Right cardiac atrium (tissue), 5 donors: ENCODE data around the gene MAPK8IP1. TPM values are rescaled to one million over a fixed set of nuclear protein-coding genes. Genes with fewer than 3 reads are reported as not detected.

Source experiments
- ATAC-seq, 2 donors: fragments of 200-7000 bp; cut with Tn5 transposase; one replicate each; pipeline versions ENCODE4 v1.8.0 to v1.9.1; 2020; ENCODE audit warnings: moderate library complexity in 2 of 2, mild to moderate bottlenecking in 1 of 2
- DNase-seq, 3 donors: peaks; one replicate each; pipeline ENCODE4 v3.0.0-alpha.2; 2020
- H3K27ac ChIP-seq: one replicate; pipeline ENCODE4 v1.5.1; 2013; ENCODE audit warnings: mild to moderate bottlenecking, low read length, control low read depth, moderate library complexity
- H3K27me3 ChIP-seq: one replicate; pipeline ENCODE4 v1.6.1; 2013; ENCODE audit not compliant: control insufficient read depth, insufficient read depth
- H3K4me1 ChIP-seq: one replicate; pipeline ENCODE4 v1.6.1; 2013; ENCODE audit warnings: low read length; ENCODE audit not compliant: control insufficient read depth, insufficient read depth
- H3K4me3 ChIP-seq: one replicate; pipeline ENCODE4 v1.5.1; 2013; ENCODE audit warnings: low read length, control low read depth
- H3K9me3 ChIP-seq: one replicate; pipeline ENCODE4 v1.6.1; 2013; ENCODE audit warnings: low read length; ENCODE audit not compliant: control insufficient read depth
- WGBS: extraction: QIAGEN DNeasy Blood & Tissue Kit; methylation state at CpG from one replicate; pipeline ENCODE4 v1.1.7; 2013; 5-methylcytosine and 5-hydroxymethylcytosine counted together
- intact Hi-C, 4 donors: fragments of 100-400 bp; cut with DNase I; formaldehyde crosslinking; loops; one replicate each; pipeline versions ENCODE4 v1.11.0 to v1.14.0; 2022 to 2023
- polyA plus RNA-seq: library from polyadenylated mRNA; stranded (reverse); fragments of 200-250 nt; gene quantifications from one replicate; pipeline ENCODE4 v1.2.3, GENCODE V29; 2013
- total RNA-seq, 4 donors: library from RNA; stranded (reverse); fragmentation: NEBNext Ultra II Directional; extraction: Animal tissue kit (Norgen Biotek cat#: 25700); gene quantifications; one replicate each; pipeline ENCODE4 v1.2.1, GENCODE V29; 2021
- donor health status: healthy with polysubstance abuse.
- donor health status: DM: no; HTN: yes; CAD: no.
- donor health status: DM: no; HTN: no; CAD: no.
- donor health status: DM: no; HTN: yes; CAD: no; lungs with severe emphysema.
- donor health status: DM: yes; HTN: yes; CAD: no.

The MAPK8IP1 gene
- total and polyA plus RNA-seq, 5 donors: 5.8 to 7.4 (median 6.3) TPM

- ATAC-seq: no peak
- intact Hi-C loops: no loop called here
- 89% methylated on average over 22 of the region's 22 CpGs for WGBS
Observed at GRCh38 chr11:45913942-45914635, 28.6 kb downstream of the MAPK8IP1 start.

GRCh38 chr11:45915446-45915845 lies 30.0 kb downstream of the MAPK8IP1 start:
- ATAC-seq (no peak), DNase-seq (peak in 2 of 3 donors; percentile 22 to 44)
- intact Hi-C loops: no loop called here
- 80% methylated on average over 13 of the region's 13 CpGs for WGBS
- Histone ChIP-seq H3K4me1 (no peaks in the 10 kb centered on the region), H3K9me3 (no peaks in the 10 kb centered on the region), H3K27me3 (no peaks in the 10 kb centered on the region), H3K4me3 (no peak overlapping the region), H3K27ac (no peak overlapping the region)

More at GRCh38 chr11:45913942-45914635, 28.6 kb downstream of the MAPK8IP1 start:
- H3K4me3 ChIP-seq: no peak overlapping the region
- peak in 1 of 3 donors; percentile 42 for DNase-seq
- H3K27me3 ChIP-seq: no peaks in the 10 kb centered on the region
- H3K27ac ChIP-seq: no peak overlapping the region
- no peaks in the 10 kb centered on the region for H3K4me1 ChIP-seq
- H3K9me3 ChIP-seq: no peaks in the 10 kb centered on the region

- 4% methylated on average over 16 of the region's 16 CpGs for WGBS
- ATAC-seq: no peak
Observed at GRCh38 chr11:45917286-45917622, 31.8 kb downstream of the MAPK8IP1 start.

GRCh38 chr11:45917623-45918330 lies 32.3 kb downstream of the MAPK8IP1 start, which contains the start of gene PEX16:
PEX16 (minus strand) TSS chr11:45917877; CDS start chr11:45917811, 66 bp downstream.
- H3K4me1 ChIP-seq: no peaks in the 10 kb centered on the region
- H3K9me3 ChIP-seq: no peaks in the 10 kb centered on the region
- no peaks in the 10 kb centered on the region for H3K27me3 ChIP-seq
- under 1% methylated on average over 45 of the region's 45 CpGs for WGBS
- peak within 1 kb of the TSS; percentile 95 for H3K4me3 ChIP-seq
- intact Hi-C loops: no loop called here
- peak; percentile 99 for DNase-seq
- peak; percentile 95 to 96 for ATAC-seq
- H3K27ac ChIP-seq: peak within 1 kb of the TSS; percentile 88

More at GRCh38 chr11:45917286-45917622, 31.8 kb downstream of the MAPK8IP1 start:
- no peaks in the 10 kb centered on the region for H3K4me1 ChIP-seq
- peak overlapping the region; percentile 95 for H3K4me3 ChIP-seq
- no peaks in the 10 kb centered on the region for H3K27me3 ChIP-seq
- peak overlapping the region; percentile 88 for H3K27ac ChIP-seq
- DNase-seq: peak in 1 of 3 donors; percentile 71
- intact Hi-C loops: no loop called here
- H3K9me3 ChIP-seq: no peaks in the 10 kb centered on the region

- under 1% methylated on average over 38 of the region's 38 CpGs for WGBS
- H3K9me3 ChIP-seq: no peaks in the 10 kb centered on the region
- no peaks in the 10 kb centered on the region for H3K27me3 ChIP-seq
- ATAC-seq (peak; percentile 86 to 87), DNase-seq (peak; percentile 87 to 94 (median 92))
- no peaks in the 10 kb centered on the region for H3K4me1 ChIP-seq
- H3K4me3 ChIP-seq: peak overlapping the region; percentile 95
- intact Hi-C loops: no loop called here
- peak overlapping the region; percentile 80 for H3K27ac ChIP-seq
Observed at GRCh38 chr11:45918331-45918941, 33.0 kb downstream of the MAPK8IP1 start.

- H3K9me3 ChIP-seq: no peaks in the 10 kb centered on the region
- peak in 2 of 3 donors; percentile 27 to 56 for DNase-seq
- no peak for ATAC-seq
- H3K4me1 ChIP-seq: no peaks in the 10 kb centered on the region
- no peaks in the 10 kb centered on the region for H3K27me3 ChIP-seq
- intact Hi-C loops: no loop called here
- H3K4me3 ChIP-seq: no peak overlapping the region
- no peak overlapping the region for H3K27ac ChIP-seq
- WGBS: 61% methylated on average over 7 of the region's 7 CpGs
Observed at GRCh38 chr11:45918962-45919675, 33.7 kb downstream of the MAPK8IP1 start.

GRCh38 chr11:45919806-45920530 lies 34.5 kb downstream of the MAPK8IP1 start:
- Histone ChIP-seq H3K4me3 (no peak overlapping the region), H3K27ac (no peak overlapping the region), H3K4me1 (no peaks in the 10 kb centered on the region), H3K27me3 (no peaks in the 10 kb centered on the region), H3K9me3 (no peaks in the 10 kb centered on the region)
- 72% methylated on average over 13 of the region's 13 CpGs for WGBS
- intact Hi-C loops: no loop called here
- DNase-seq: peak in 2 of 3 donors; percentile 46 to 76
- no peak for ATAC-seq

- no peak for ATAC-seq
- no peak overlapping the region for H3K4me3 ChIP-seq
- intact Hi-C loops: no loop called here
- H3K27me3 ChIP-seq: no peaks in the 10 kb centered on the region
- no peaks in the 10 kb centered on the region for H3K9me3 ChIP-seq
- no peaks in the 10 kb centered on the region for H3K4me1 ChIP-seq
- WGBS: 89% methylated on average over 6 of the region's 6 CpGs
- peak in 2 of 3 donors; percentile 16 to 24 for DNase-seq
- no peak overlapping the region for H3K27ac ChIP-seq
Observed at GRCh38 chr11:45920531-45921477, 35.4 kb downstream of the MAPK8IP1 start.

- intact Hi-C loops: no loop called here
- Histone ChIP-seq H3K9me3 (no peaks in the 10 kb centered on the region), H3K27ac (no peak overlapping the region), H3K4me3 (peak overlapping the region; percentile 44), H3K4me1 (no peaks in the 10 kb centered on the region), H3K27me3 (no peaks in the 10 kb centered on the region)
- DNase-seq (peak in 2 of 3 donors; percentile 62 to 66), ATAC-seq (no peak)
- 31% methylated on average over 54 of the region's 54 CpGs for WGBS
Observed at GRCh38 chr11:45921561-45922424, 36.3 kb downstream of the MAPK8IP1 start.
